ENCODE data around the gene RNF151.
"Not testable (repeated sequence)": the region's sequence is repeated elsewhere in the genome, so short reads cannot be mapped to it uniquely, and the experiment has no call there.

RNF151 gene

GRCh38 chr16:2009791-2010510 lies 43.3 kb downstream of the RNF151 start, which contains the start of gene ZNF598:
Gene ZNF598 (minus strand): TSS chr16:2009821.
- peak; percentile 94 for DNase-seq

DNA sequence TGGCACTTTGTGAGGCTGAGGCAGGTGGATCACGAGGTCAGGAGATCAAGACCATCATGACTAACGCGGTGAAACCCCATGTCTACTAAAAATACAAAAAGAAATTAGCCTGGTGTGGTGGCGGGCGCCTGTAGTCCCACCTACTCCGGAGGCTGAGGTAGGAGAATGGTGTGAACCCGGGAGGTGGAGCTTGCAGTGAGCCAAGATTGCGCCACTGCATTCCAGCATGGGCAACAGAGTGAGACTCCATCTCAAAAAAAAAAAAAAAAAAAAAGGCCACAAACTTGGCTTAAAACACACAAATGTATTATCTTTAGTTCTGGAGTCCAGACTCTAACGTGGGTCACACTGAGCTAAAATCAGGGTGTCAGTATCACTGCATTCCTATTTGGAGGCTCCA lies 45.1 kb downstream of the RNF151 start:
- not testable (repeated sequence) for DNase-seq

DNA sequence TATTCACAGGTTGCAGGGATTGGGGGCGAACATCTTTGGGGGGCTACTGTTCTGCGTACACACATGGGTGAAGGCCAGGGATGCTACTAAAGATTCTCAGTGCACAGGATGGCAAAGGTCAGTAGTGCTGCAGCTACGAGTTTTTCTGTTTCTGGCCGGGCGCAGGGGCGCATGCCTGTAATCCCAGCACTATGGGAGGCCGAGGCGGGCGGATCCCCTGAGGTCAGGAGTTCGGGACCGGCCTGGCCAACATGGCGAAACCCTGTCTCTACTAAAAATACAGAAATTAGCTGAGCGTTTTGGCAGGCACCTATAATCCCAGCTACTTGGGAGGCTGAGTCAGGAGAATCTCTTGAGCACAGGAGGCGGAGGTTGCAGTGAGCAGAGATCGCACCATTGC lies 46.9 kb downstream of the RNF151 start:
- DNase-seq, result no peak

GRCh38 chr16:2015117-2015946 lies 48.7 kb downstream of the RNF151 start:
- no peak for DNase-seq

- DNase-seq, result no peak
Observed at GRCh38 chr16:2015947-2016208, 49.2 kb downstream of the RNF151 start.

GRCh38 chr16:2016407-2016922 lies 49.8 kb downstream of the RNF151 start:
- DNase-seq, result no peak
